Left lung (tissue), 10 donors: ENCODE data around the gene PEMT. TPM values are rescaled to one million over a fixed set of nuclear protein-coding genes. Genes with fewer than 3 reads are reported as not detected.

Experiments
- ATAC-seq: fragments of 200-7000 bp; cut with Tn5 transposase; one replicate; pipeline ENCODE4 v1.9.1; 2020; ENCODE audit warnings: moderate library complexity
- DNase-seq, 4 donors: peaks; one replicate each; pipeline ENCODE4 v3.0.0-alpha.2; 2013 to 2020
- H3K27ac ChIP-seq, 2 donors: fragments of 200-600 bp; sonication (generic) in 1 of 2; one replicate each; pipeline versions ENCODE4 v1.5.0 to v1.8.0; 2020 to 2021
- H3K27me3 ChIP-seq, 2 donors: fragments of 200-600 bp; sonication (generic) in 1 of 2; one replicate each; pipeline versions ENCODE4 v1.5.0 to v1.8.0; 2020 to 2021
- H3K36me3 ChIP-seq, 2 donors: fragments of 200-600 bp; sonication (generic) in 1 of 2; one replicate each; pipeline versions ENCODE4 v1.5.0 to v1.8.0; 2020 to 2021
- H3K4me1 ChIP-seq, 2 donors: fragments of 200-600 bp; one replicate each; pipeline ENCODE4 v1.8.0; 2021
- H3K4me3 ChIP-seq, 2 donors: fragments of 200-600 bp; sonication (generic) in 1 of 2; one replicate each; pipeline versions ENCODE4 v1.5.0 to v1.8.0; 2020 to 2021; ENCODE audit warnings: mild to moderate bottlenecking in 1 of 2
- H3K9me3 ChIP-seq, 2 donors: fragments of 200-600 bp; sonication (generic) in 1 of 2; one replicate each; pipeline versions ENCODE4 v1.5.0 to v1.8.0; 2020 to 2021
- intact Hi-C, 2 donors: fragments of 100-400 bp; cut with DNase I; formaldehyde crosslinking; loops; one replicate each; pipeline versions ENCODE4 v1.11.2 to v1.14.2; 2022
- polyA plus RNA-seq, 6 donors: library from polyadenylated mRNA; unstranded; fragments of 120-200 nt; gene quantifications; one replicate each; pipeline ENCODE4 v1.2.1, GENCODE V29; 2013; ENCODE audit not compliant: insufficient read length in 6 of 6
- total RNA-seq, 2 donors: library from RNA; stranded (reverse); fragmentation: NEBNext Ultra II Directional; extraction: Animal tissue kit (Norgen Biotek cat#: 25700); gene quantifications; one replicate each; pipeline ENCODE4 v1.2.1, GENCODE V29; 2021
- TF ChIP-seq, protein P1 (sequence below), 2 donors: fragments of 200-600 bp; sonication (generic) in 1 of 2; IDR thresholded peaks; one replicate each; pipeline versions ENCODE4 v1.5.0 to v1.8.0; 2021; ENCODE audit warnings: antibody characterized with exemption in 2 of 2
- donor health status: DM: no; HTN: yes; CAD: no.
- donor health status: DM: no; HTN: no; CAD: no.

The PEMT gene
- total and polyA plus RNA-seq, 8 donors, result 22.3 to 38.7 (median 28.3) TPM

GRCh38 chr17:17511881-17512858 is 79.3 kb downstream of the PEMT start:
- Histone ChIP-seq H3K36me3 (no peaks in the 10 kb centered on the region), H3K4me1 (no peaks in the 10 kb centered on the region), H3K9me3 (no peaks in the 10 kb centered on the region), H3K27me3 (no peaks in the 10 kb centered on the region), H3K27ac (no peak overlapping the region), H3K4me3 (no peak overlapping the region)
- TF ChIP-seq, protein P1, sequence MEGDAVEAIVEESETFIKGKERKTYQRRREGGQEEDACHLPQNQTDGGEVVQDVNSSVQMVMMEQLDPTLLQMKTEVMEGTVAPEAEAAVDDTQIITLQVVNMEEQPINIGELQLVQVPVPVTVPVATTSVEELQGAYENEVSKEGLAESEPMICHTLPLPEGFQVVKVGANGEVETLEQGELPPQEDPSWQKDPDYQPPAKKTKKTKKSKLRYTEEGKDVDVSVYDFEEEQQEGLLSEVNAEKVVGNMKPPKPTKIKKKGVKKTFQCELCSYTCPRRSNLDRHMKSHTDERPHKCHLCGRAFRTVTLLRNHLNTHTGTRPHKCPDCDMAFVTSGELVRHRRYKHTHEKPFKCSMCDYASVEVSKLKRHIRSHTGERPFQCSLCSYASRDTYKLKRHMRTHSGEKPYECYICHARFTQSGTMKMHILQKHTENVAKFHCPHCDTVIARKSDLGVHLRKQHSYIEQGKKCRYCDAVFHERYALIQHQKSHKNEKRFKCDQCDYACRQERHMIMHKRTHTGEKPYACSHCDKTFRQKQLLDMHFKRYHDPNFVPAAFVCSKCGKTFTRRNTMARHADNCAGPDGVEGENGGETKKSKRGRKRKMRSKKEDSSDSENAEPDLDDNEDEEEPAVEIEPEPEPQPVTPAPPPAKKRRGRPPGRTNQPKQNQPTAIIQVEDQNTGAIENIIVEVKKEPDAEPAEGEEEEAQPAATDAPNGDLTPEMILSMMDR (IDR thresholded peaks at IDR 0.05), result no peak
- intact Hi-C loops, result no loop called here
- ATAC-seq (peak; percentile 43), DNase-seq (peak in 1 of 4 donors; percentile 55)

- H3K36me3 ChIP-seq, result no peaks in the 10 kb centered on the region
- H3K4me3 ChIP-seq, result no peak overlapping the region
- H3K27me3 ChIP-seq, result no peaks in the 10 kb centered on the region
- TF ChIP-seq, protein P1 (IDR thresholded peaks at IDR 0.05), result no peak
- no peak for ATAC-seq
- DNase-seq, result peak in 1 of 4 donors; percentile 59
- intact Hi-C loops, result no loop called here
- H3K27ac ChIP-seq, result no peak overlapping the region
- no peaks in the 10 kb centered on the region for H3K4me1 ChIP-seq
- no peaks in the 10 kb centered on the region for H3K9me3 ChIP-seq
These were observed 80.2 kb downstream of the PEMT start for GRCh38 chr17:17511293-17511741.

- Histone ChIP-seq H3K4me1 (no peaks in the 10 kb centered on the region), H3K27ac (no peak overlapping the region), H3K9me3 (no peaks in the 10 kb centered on the region), H3K27me3 (no peaks in the 10 kb centered on the region), H3K36me3 (no peaks in the 10 kb centered on the region), H3K4me3 (no peak overlapping the region)
- ATAC-seq, result no peak
- intact Hi-C loops, result no loop called here
- TF ChIP-seq, protein P1 (IDR thresholded peaks at IDR 0.05), result no peak
- peak in 1 of 4 donors; percentile 55 for DNase-seq
These were observed 80.8 kb downstream of the PEMT start for GRCh38 chr17:17510456-17511292.

- no peak overlapping the region for H3K27ac ChIP-seq
- no peaks in the 10 kb centered on the region for H3K36me3 ChIP-seq
- ATAC-seq (no peak), DNase-seq (peak in 1 of 4 donors; percentile 43)
- H3K4me1 ChIP-seq, result no peaks in the 10 kb centered on the region
- no peak overlapping the region for H3K4me3 ChIP-seq
- TF ChIP-seq, protein P1 (IDR thresholded peaks at IDR 0.05), result no peak
- H3K27me3 ChIP-seq, result no peaks in the 10 kb centered on the region
- no peaks in the 10 kb centered on the region for H3K9me3 ChIP-seq
- intact Hi-C loops, result loop anchor here in 1 of 2 donors (10.0 kb wide), 1 partner anchor 75 kb away; no protein-coding TSS in a partner anchor
These were observed 81.7 kb downstream of the PEMT start for GRCh38 chr17:17509601-17510425.
